Endothelial cell of umbilical vein (primary cell): ENCODE results near the gene LORICRIN. TPM values are rescaled to one million over a fixed set of nuclear protein-coding genes. Genes with fewer than 3 reads are reported as not detected.

Experiments used
- BruUV-seq: library from RNA; stranded (reverse); fragments of 400-500 nt; replicated peaks from 2 replicates; lab custom pipeline; 2021; lab: Mats Ljungman, UMichigan
- CTCF ChIA-PET: fragments of 300-600, 350-600 bp; sonication (Branson Sonifier 250); formaldehyde crosslinking; loops from one replicate; lab custom pipeline; 2021; ENCODE audit warnings: antibody characterized with exemption, inconsistent platforms; lab: Charles Lee
- POLR2A ChIA-PET: fragments of 300-600, 350-600 bp; sonication (Branson Sonifier 250); formaldehyde crosslinking; loops from one replicate; lab custom pipeline; 2021; ENCODE audit warnings: antibody characterized with exemption, inconsistent platforms; lab: Charles Lee
- DNase-seq: peaks from one replicate; pipeline ENCODE4 v3.0.0-alpha.2; 2011; ENCODE audit warnings: low read depth, low spot score
- FAIRE-seq: peaks from 2 replicates; lab custom pipeline; 2011; peaks lifted over from hg19 to GRCh38; lab: Jason Lieb, UNC
- H2AFZ ChIP-seq: 2 replicates; pipeline ENCODE4 v1.6.0; 2012; ENCODE audit warnings: low read depth, low read length, control low read depth, inconsistent platforms
- H3K27ac ChIP-seq: 2 replicates; pipeline ENCODE4 v1.5.1; 2011; ENCODE audit warnings: low read depth, mild to moderate bottlenecking, control low read depth, low read length, moderate library complexity; ENCODE audit not compliant: insufficient read depth
- H3K27me3 ChIP-seq, 2 experiments: 2 replicates each; pipeline versions ENCODE4 v1.6.0 to v1.6.1; 2011; ENCODE audit warnings: low read length in 2 of 2, mixed read lengths in 1 of 2; ENCODE audit not compliant: control insufficient read depth in 2 of 2, insufficient read depth in 2 of 2
- H3K36me3 ChIP-seq, 2 experiments: 2 replicates in 1 of 2; 3 replicates in 1 of 2; pipeline ENCODE4 v1.5.1; 2011; ENCODE audit warnings: low read length in 2 of 2, mild to moderate bottlenecking in 1 of 2, moderate library complexity in 1 of 2; ENCODE audit not compliant: control insufficient read depth in 2 of 2, insufficient read depth in 2 of 2; ENCODE audit errors: extremely low read depth in 1 of 2
- H3K4me1 ChIP-seq: 3 replicates; pipeline ENCODE4 v1.5.1; 2011; ENCODE audit warnings: mild to moderate bottlenecking, low read length; ENCODE audit not compliant: control insufficient read depth, insufficient read depth; ENCODE audit errors: extremely low read depth
- H3K4me2 ChIP-seq: 2 replicates; pipeline ENCODE4 v1.6.1; 2011; ENCODE audit warnings: low read length, control low read depth, mixed read lengths; ENCODE audit not compliant: insufficient read depth
- H3K4me3 ChIP-seq, 3 experiments: fragments of 200-600 bp in 1 of 3; sonication (generic), shearing (Covaris generic) in 1 of 3; replicated peaks in 1 of 3; 2 replicates each; pipeline ENCODE4 v1.5.1; 2011 to 2016; ENCODE audit warnings: control low read depth in 3 of 3, low read length in 3 of 3, mild to moderate bottlenecking in 2 of 3, inconsistent platforms in 1 of 3, low read depth in 1 of 3, moderate library complexity in 1 of 3; ENCODE audit not compliant: insufficient read depth in 1 of 3
- H3K79me2 ChIP-seq: 2 replicates; pipeline ENCODE4 v1.6.0; 2012; ENCODE audit warnings: low read length, inconsistent platforms; ENCODE audit not compliant: control insufficient read depth, insufficient read depth
- H3K9ac ChIP-seq: replicated peaks from 2 replicates; pipeline ENCODE3; 2011; ENCODE audit warnings: low read length, control low read depth; ENCODE audit not compliant: insufficient read depth; ENCODE audit errors: extremely low read depth
- H3K9me1 ChIP-seq: replicated peaks from 3 replicates; pipeline ENCODE4 v1.6.0; 2011; ENCODE audit warnings: mild to moderate bottlenecking, low read length; ENCODE audit not compliant: control insufficient read depth, insufficient read depth; ENCODE audit errors: extremely low read depth
- H3K9me3 ChIP-seq: replicated peaks from 2 replicates; pipeline ENCODE4 v1.5.1; 2012; ENCODE audit warnings: low read length, inconsistent platforms; ENCODE audit not compliant: control insufficient read depth, insufficient read depth
- H4K20me1 ChIP-seq: replicated peaks from 2 replicates; pipeline ENCODE3; 2011; ENCODE audit warnings: mild to moderate bottlenecking, low read length; ENCODE audit not compliant: control insufficient read depth, insufficient read depth; ENCODE audit errors: extremely low read depth
- JUN ChIP-seq: IDR thresholded peaks from 2 replicates; pipeline ENCODE4 v1.6.1; 2011; ENCODE audit warnings: borderline replicate concordance, low read depth; ENCODE audit not compliant: insufficient read length, insufficient read depth
- MYC ChIP-seq: IDR thresholded peaks from one replicate; pipeline ENCODE4 v1.6.1; 2011; ENCODE audit warnings: mild to moderate bottlenecking, low read depth, low read length
- POLR2AphosphoS5 ChIP-seq: IDR thresholded peaks from 2 replicates; pipeline ENCODE4 v1.6.1; 2012; ENCODE audit warnings: low read depth, mild to moderate bottlenecking, control low read depth, low read length, moderate library complexity; ENCODE audit not compliant: insufficient read depth
- dilution Hi-C: fragments of 300-500 bp; cut with MboI; formaldehyde crosslinking; loops from one replicate; pipeline ENCODE4 v1.15.0; 2019; ENCODE audit warnings: low sequenced_read_pairs; ENCODE audit not compliant: extremely low pct_ligation_motif_present
- intact Hi-C: fragments of 100-400 bp; cut with micrococcal nuclease; formaldehyde crosslinking; loops from one replicate; pipeline ENCODE4 v1.10.0; 2022
- polyA plus RNA-seq, 4 experiments: library from polyadenylated mRNA; depleted of rRNA in 3 of 4; stranded (reverse) in 3 of 4; unstranded in 1 of 4; fragments of >200 nt; gene quantifications; 2 replicates each; pipeline versions ENCODE4 v1.2.1 to v1.2.3, GENCODE V29; 2011 to 2012; ENCODE audit warnings: missing spikeins in 1 of 4
- total RNA-seq: library from RNA; stranded (reverse); gene quantifications from 2 replicates; pipeline ENCODE4 v1.2.3, GENCODE V29; 2021
- TF ChIP-seq, protein P1 (sequence below), 2 donors: IDR thresholded peaks; 1 replicate in 1 of 2; 2 replicates in 1 of 2; pipeline ENCODE4 v1.5.1; 2011; ENCODE audit warnings: low read length in 2 of 2, mild to moderate bottlenecking in 2 of 2, moderate library complexity in 2 of 2, control low read depth in 1 of 2, inconsistent platforms in 1 of 2, low read depth in 1 of 2; ENCODE audit not compliant: insufficient read depth in 1 of 2; ENCODE audit errors: extremely low read depth in 1 of 2
- TF ChIP-seq, protein P2 (sequence below): IDR thresholded peaks from 2 replicates; pipeline ENCODE4 v1.6.1; 2011; ENCODE audit not compliant: insufficient read depth, insufficient read length

LORICRIN gene
- total and polyA plus RNA-seq, 2 donors (not counting 3 experiments of a cell fraction or from before 2014, with no cell fraction given): not detected

- dilution Hi-C loops: no loop called here
- Histone ChIP-seq H3K27me3 (no peaks in the 10 kb centered on the region), H3K36me3 (no peaks in the 10 kb centered on the region), H3K79me2 (no peaks in the 10 kb centered on the region), H2AFZ (no peak overlapping the region), H3K4me3 (no peak overlapping the region), H3K27ac (no peak overlapping the region), H3K4me1 (no peaks in the 10 kb centered on the region), H3K9me3 (no peaks in the 10 kb centered on the region), H3K9me1 (no peaks in the 10 kb centered on the region), H3K9ac (no peak overlapping the region), H4K20me1 (no peaks in the 10 kb centered on the region), H3K4me2 (no peak overlapping the region)
- intact Hi-C loops: no loop called here
- ChIA-PET POLR2A (no interaction called here), CTCF (interaction anchor here (0.9 to 4.3 kb wide), 7 partner anchors 8 to 576 kb away, joined by 3 to 26 read pairs (median 4); partner anchors contain the start of gene PRR9)
- no peak for DNase-seq
- BruUV-seq: no TSS peak
- no peak for FAIRE-seq
- no peak for TF ChIP-seq MYC
- no peak for TF ChIP-seq POLR2AphosphoS5
- TF ChIP-seq, protein P1, sequence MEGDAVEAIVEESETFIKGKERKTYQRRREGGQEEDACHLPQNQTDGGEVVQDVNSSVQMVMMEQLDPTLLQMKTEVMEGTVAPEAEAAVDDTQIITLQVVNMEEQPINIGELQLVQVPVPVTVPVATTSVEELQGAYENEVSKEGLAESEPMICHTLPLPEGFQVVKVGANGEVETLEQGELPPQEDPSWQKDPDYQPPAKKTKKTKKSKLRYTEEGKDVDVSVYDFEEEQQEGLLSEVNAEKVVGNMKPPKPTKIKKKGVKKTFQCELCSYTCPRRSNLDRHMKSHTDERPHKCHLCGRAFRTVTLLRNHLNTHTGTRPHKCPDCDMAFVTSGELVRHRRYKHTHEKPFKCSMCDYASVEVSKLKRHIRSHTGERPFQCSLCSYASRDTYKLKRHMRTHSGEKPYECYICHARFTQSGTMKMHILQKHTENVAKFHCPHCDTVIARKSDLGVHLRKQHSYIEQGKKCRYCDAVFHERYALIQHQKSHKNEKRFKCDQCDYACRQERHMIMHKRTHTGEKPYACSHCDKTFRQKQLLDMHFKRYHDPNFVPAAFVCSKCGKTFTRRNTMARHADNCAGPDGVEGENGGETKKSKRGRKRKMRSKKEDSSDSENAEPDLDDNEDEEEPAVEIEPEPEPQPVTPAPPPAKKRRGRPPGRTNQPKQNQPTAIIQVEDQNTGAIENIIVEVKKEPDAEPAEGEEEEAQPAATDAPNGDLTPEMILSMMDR (IDR thresholded peaks at IDR 0.05; ENCODE audit: extremely low read depth in 1 of 2, insufficient read depth in 1 of 2, low read depth in 1 of 2, low read length in 2 of 2): no peak
- TF ChIP-seq, protein P2, sequence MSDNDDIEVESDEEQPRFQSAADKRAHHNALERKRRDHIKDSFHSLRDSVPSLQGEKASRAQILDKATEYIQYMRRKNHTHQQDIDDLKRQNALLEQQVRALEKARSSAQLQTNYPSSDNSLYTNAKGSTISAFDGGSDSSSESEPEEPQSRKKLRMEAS: no peak
- no peak for TF ChIP-seq JUN
Observed at GRCh38 chr1:153228491-153228890, 31.0 kb upstream of the LORICRIN start.
